Left lung (tissue), 10 donors: ENCODE results near the gene LRRC74B. TPM values are rescaled to one million over a fixed set of nuclear protein-coding genes. Genes with fewer than 3 reads are reported as not detected.

Experiments used
- ATAC-seq: fragments of 200-7000 bp; cut with Tn5 transposase; one replicate; pipeline ENCODE4 v1.9.1; 2020; ENCODE audit warnings: moderate library complexity
- DNase-seq, 4 donors: peaks; one replicate each; pipeline ENCODE4 v3.0.0-alpha.2; 2013 to 2020
- H3K27ac ChIP-seq, 2 donors: fragments of 200-600 bp; sonication (generic) in 1 of 2; one replicate each; pipeline versions ENCODE4 v1.5.0 to v1.8.0; 2020 to 2021
- H3K27me3 ChIP-seq, 2 donors: fragments of 200-600 bp; sonication (generic) in 1 of 2; one replicate each; pipeline versions ENCODE4 v1.5.0 to v1.8.0; 2020 to 2021
- H3K36me3 ChIP-seq, 2 donors: fragments of 200-600 bp; sonication (generic) in 1 of 2; one replicate each; pipeline versions ENCODE4 v1.5.0 to v1.8.0; 2020 to 2021
- H3K4me1 ChIP-seq, 2 donors: fragments of 200-600 bp; one replicate each; pipeline ENCODE4 v1.8.0; 2021
- H3K4me3 ChIP-seq, 2 donors: fragments of 200-600 bp; sonication (generic) in 1 of 2; one replicate each; pipeline versions ENCODE4 v1.5.0 to v1.8.0; 2020 to 2021; ENCODE audit warnings: mild to moderate bottlenecking in 1 of 2
- H3K9me3 ChIP-seq, 2 donors: fragments of 200-600 bp; sonication (generic) in 1 of 2; one replicate each; pipeline versions ENCODE4 v1.5.0 to v1.8.0; 2020 to 2021
- intact Hi-C, 2 donors: fragments of 100-400 bp; cut with DNase I; formaldehyde crosslinking; loops; one replicate each; pipeline versions ENCODE4 v1.11.2 to v1.14.2; 2022
- polyA plus RNA-seq, 6 donors: library from polyadenylated mRNA; unstranded; fragments of 120-200 nt; gene quantifications; one replicate each; pipeline ENCODE4 v1.2.1, GENCODE V29; 2013; ENCODE audit not compliant: insufficient read length in 6 of 6
- total RNA-seq, 2 donors: library from RNA; stranded (reverse); fragmentation: NEBNext Ultra II Directional; extraction: Animal tissue kit (Norgen Biotek cat#: 25700); gene quantifications; one replicate each; pipeline ENCODE4 v1.2.1, GENCODE V29; 2021
- TF ChIP-seq, protein P1 (sequence below), 2 donors: fragments of 200-600 bp; sonication (generic) in 1 of 2; IDR thresholded peaks; one replicate each; pipeline versions ENCODE4 v1.5.0 to v1.8.0; 2021; ENCODE audit warnings: antibody characterized with exemption in 2 of 2
- donor health status: DM: no; HTN: yes; CAD: no.
- donor health status: DM: no; HTN: no; CAD: no.

LRRC74B gene
- total and polyA plus RNA-seq, 8 donors, result 0.31 to 2.2 (median 1.2) TPM; not detected in 1

DNA sequence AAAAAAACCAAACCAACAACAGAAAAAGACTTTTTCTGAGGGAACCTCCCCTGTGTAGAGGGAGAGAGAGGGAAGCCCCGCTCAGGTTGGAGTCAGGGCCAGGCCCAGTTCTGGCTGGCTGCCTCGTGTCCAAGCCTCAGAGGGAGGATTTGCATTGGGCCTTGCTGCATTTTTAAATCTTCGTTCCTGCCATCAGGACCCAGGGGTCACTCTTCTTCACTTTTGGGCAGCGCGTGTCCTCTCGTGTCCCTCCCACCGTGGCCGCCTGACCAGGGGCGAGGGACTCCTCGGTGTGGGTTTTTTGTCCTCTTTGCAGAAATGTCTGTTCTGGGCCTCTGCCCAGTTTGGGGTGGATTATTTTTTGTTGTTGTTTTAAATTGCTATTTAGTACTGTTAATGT, 57.9 kb downstream of the LRRC74B start:
- no peaks in the 10 kb centered on the region for H3K9me3 ChIP-seq
- intact Hi-C loops, result no loop called here
- H3K27ac ChIP-seq, result no peak overlapping the region
- DNase-seq, result no peak
- H3K4me3 ChIP-seq, result no peak overlapping the region
- ATAC-seq, result no peak
- TF ChIP-seq, protein P1, sequence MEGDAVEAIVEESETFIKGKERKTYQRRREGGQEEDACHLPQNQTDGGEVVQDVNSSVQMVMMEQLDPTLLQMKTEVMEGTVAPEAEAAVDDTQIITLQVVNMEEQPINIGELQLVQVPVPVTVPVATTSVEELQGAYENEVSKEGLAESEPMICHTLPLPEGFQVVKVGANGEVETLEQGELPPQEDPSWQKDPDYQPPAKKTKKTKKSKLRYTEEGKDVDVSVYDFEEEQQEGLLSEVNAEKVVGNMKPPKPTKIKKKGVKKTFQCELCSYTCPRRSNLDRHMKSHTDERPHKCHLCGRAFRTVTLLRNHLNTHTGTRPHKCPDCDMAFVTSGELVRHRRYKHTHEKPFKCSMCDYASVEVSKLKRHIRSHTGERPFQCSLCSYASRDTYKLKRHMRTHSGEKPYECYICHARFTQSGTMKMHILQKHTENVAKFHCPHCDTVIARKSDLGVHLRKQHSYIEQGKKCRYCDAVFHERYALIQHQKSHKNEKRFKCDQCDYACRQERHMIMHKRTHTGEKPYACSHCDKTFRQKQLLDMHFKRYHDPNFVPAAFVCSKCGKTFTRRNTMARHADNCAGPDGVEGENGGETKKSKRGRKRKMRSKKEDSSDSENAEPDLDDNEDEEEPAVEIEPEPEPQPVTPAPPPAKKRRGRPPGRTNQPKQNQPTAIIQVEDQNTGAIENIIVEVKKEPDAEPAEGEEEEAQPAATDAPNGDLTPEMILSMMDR (IDR thresholded peaks at IDR 0.05), result no peak
- peaks cover 0 to 15% of the 10 kb centered on the region in 2 donors for H3K27me3 ChIP-seq
- peaks cover 0 to 7% of the 10 kb centered on the region in 2 donors for H3K4me1 ChIP-seq
- H3K36me3 ChIP-seq, result no peaks in the 10 kb centered on the region

DNA sequence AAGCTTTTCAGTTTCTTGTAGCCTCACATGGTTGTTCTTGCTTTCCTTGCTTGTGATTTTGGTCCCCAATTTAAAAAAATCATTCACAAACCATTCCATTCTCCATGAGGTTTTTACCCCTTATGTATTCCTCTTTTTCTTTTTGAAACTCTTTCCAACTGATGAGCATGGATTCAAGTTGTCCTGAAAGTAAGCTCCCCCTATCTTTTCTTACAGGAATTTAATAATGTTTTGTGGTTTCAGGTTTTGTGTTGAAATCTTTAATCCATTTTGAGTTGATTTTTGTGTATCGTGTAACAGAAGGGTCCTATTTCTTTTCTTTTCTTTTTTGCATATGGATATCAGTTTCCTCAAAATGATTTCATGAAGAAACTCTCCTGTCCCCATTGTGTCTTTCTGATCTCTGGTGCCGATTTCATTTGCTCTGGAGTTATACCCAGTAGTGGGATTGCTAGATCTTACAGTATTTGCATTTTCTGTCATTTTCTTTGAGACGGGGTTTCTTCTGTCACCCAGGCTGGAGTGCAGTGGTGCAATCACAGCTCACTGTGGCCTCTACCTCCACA, 58.5 kb downstream of the LRRC74B start:
- TF ChIP-seq, protein P1 (IDR thresholded peaks at IDR 0.05), result no peak
- intact Hi-C loops, result no loop called here
- H3K4me1 ChIP-seq, result peaks cover 0 to 7% of the 10 kb centered on the region in 2 donors
- H3K9me3 ChIP-seq, result no peaks in the 10 kb centered on the region
- ATAC-seq (no peak), DNase-seq (no peak)
- peaks cover 0 to 15% of the 10 kb centered on the region in 2 donors for H3K27me3 ChIP-seq
- H3K27ac ChIP-seq, result no peak overlapping the region
- no peaks in the 10 kb centered on the region for H3K36me3 ChIP-seq
- no peak overlapping the region for H3K4me3 ChIP-seq

DNA sequence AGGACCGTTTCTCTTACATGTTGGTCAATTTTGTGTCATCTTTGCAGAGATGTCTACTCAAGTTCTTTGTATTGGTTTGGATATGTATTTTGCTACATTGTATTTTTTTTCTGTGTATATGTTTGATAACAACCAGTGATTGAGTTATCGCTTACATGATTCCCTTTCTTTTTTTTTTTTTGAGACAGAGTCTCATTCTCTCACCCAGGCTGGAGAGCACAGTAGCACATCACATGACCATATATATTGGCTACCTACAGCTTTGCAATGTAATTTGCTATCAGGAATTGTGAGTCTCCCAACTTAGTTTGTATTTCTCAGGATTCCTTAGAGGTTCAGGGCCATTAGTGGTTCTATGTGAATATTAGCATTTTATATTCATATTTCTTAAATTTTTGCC, 59.5 kb downstream of the LRRC74B start:
- intact Hi-C loops, result no loop called here
- Histone ChIP-seq H3K4me3 (no peak overlapping the region), H3K27ac (no peak overlapping the region), H3K36me3 (no peaks in the 10 kb centered on the region), H3K27me3 (peaks cover 0 to 15% of the 10 kb centered on the region in 2 donors), H3K4me1 (peaks cover 0 to 7% of the 10 kb centered on the region in 2 donors), H3K9me3 (no peaks in the 10 kb centered on the region)
- DNase-seq, result no peak
- no peak for ATAC-seq
- TF ChIP-seq, protein P1 (IDR thresholded peaks at IDR 0.05), result no peak

DNA sequence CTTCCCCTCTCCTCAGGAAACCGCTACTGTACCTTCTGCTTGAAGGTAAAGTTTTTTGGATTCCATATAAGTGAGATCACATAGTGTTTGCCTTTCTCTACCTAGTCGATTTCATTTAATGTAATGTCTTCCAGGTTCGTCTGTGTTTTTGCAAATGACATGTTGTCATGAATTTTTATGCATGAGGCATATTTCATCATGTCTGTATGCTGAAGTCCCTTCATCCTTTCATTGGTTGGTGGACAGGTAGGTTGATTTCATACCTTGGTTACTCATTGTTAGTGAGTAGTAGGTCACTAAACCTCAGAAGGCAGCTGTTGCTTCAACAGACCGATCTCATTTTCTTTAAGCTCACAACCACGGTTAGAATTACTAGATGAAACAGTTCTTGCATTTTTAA, 60.3 kb downstream of the LRRC74B start:
- Histone ChIP-seq H3K4me3 (no peak overlapping the region), H3K9me3 (no peaks in the 10 kb centered on the region), H3K27me3 (peaks cover 0 to 15% of the 10 kb centered on the region in 2 donors), H3K4me1 (peaks cover 0 to 7% of the 10 kb centered on the region in 2 donors), H3K36me3 (no peaks in the 10 kb centered on the region), H3K27ac (no peak overlapping the region)
- no peak for DNase-seq
- no peak for ATAC-seq
- intact Hi-C loops, result no loop called here
- TF ChIP-seq, protein P1 (IDR thresholded peaks at IDR 0.05), result no peak

DNA sequence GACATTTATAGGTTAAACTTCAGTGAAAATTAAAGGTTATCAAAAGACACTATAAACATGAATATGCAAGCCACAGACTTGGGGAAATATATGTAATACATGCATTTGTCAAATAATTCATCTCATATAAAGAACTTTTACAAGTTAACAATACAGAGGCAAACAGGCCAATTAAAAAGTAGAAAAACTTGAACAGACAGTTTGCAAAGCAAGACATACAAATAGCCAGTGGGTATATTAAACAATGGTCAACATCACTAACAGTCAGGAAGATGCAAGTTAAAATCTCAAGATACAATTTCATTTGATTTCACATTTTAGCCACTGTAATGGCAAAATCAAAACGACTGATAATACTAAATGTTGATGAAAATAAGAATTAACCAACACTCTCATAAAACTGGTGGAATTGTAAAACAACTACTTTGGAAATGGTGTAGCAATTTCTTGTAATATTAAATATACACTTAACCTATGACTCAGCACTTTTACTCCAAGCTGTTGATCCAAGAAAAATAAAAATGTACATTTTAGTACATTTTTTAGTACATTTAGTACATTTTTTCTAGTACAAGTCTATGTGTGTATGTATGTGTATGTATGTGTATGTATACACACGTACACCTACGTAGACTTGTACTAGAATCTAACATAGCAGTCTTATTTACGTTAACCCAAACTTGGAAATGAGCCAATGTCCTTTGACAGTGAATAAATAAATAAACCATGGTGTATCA, 62.8 kb downstream of the LRRC74B start:
- intact Hi-C loops, result no loop called here

More for the DNA sequence above, 62.8 kb downstream of the LRRC74B start:
- H3K4me3 ChIP-seq, result no peak overlapping the region
- no peak for ATAC-seq
- no peaks in the 10 kb centered on the region for H3K4me1 ChIP-seq
- no peaks in the 10 kb centered on the region for H3K9me3 ChIP-seq
- H3K36me3 ChIP-seq, result no peaks in the 10 kb centered on the region
- TF ChIP-seq, protein P1 (IDR thresholded peaks at IDR 0.05), result no peak
- H3K27me3 ChIP-seq, result peaks cover 0 to 8% of the 10 kb centered on the region in 2 donors
- no peak overlapping the region for H3K27ac ChIP-seq
- DNase-seq, result no peak
